GM12801 (cell line): ENCODE results near the gene RSRC2.

Source experiments
- TF ChIP-seq, protein P1 (sequence below): IDR thresholded peaks from one replicate; pipeline ENCODE4 v1.5.1; 2011; ENCODE audit warnings: control low read depth; ENCODE audit not compliant: insufficient read length; ENCODE audit errors: extremely low read depth

RSRC2 gene

DNA sequence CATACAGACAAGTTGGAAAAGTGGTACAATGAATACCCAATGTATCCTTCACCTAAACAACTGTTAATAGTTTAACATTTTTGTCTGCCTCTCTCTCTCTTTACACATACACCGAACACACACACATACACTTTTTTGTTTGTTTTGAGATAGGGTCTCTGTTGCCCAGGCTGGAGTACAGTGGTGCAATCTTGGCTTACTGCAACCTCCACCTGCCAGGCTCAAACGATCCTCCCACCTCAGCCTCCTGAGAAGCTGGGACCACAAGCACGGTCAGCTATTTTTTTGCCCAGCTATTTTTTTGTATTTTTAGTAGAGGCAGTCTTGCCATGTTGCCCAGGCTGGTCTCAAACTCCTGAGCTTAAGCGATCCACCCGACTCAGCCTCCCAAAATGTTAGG is 42.8 kb downstream of the RSRC2 start:
- TF ChIP-seq, protein P1, sequence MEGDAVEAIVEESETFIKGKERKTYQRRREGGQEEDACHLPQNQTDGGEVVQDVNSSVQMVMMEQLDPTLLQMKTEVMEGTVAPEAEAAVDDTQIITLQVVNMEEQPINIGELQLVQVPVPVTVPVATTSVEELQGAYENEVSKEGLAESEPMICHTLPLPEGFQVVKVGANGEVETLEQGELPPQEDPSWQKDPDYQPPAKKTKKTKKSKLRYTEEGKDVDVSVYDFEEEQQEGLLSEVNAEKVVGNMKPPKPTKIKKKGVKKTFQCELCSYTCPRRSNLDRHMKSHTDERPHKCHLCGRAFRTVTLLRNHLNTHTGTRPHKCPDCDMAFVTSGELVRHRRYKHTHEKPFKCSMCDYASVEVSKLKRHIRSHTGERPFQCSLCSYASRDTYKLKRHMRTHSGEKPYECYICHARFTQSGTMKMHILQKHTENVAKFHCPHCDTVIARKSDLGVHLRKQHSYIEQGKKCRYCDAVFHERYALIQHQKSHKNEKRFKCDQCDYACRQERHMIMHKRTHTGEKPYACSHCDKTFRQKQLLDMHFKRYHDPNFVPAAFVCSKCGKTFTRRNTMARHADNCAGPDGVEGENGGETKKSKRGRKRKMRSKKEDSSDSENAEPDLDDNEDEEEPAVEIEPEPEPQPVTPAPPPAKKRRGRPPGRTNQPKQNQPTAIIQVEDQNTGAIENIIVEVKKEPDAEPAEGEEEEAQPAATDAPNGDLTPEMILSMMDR = no peak

DNA sequence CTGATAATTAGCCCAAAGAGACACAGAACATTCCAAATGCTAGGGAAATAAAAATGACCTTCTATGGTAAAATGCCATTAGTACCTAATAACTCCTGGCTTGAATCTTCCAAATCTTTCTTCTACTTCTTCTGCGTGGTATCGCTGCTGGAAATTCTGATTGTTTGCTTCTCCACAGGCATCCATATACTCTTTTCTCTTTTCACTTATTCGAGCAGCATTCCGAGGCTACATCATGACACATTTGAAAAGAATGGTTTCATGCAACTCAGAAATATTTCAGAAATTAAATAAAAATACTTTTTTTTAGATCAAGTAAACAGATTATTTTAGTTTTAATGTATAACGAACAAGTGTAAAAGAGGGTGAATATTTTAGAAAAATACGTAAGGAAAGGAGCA is 44.9 kb downstream of the RSRC2 start:
- TF ChIP-seq, protein P1 = no peak

DNA sequence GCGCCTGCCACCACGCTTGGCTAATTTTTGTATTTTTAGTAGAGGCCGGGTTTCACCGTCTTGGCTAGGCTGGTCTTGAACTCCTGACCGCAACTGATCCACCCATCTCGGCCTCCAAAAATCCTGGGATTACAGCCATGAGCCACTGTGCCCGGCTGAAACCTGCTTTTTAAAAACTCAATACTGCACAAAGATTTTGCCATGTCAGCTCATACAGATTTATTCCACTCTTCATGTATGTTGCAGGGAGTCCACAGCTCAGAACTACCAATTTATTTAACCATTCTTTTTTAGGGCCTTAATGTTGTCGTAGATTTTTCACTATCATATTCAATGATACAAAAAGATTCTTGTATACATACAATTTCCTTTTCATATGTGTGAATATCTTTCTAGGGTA is 46.0 kb downstream of the RSRC2 start:
- TF ChIP-seq, protein P1 = no peak

DNA sequence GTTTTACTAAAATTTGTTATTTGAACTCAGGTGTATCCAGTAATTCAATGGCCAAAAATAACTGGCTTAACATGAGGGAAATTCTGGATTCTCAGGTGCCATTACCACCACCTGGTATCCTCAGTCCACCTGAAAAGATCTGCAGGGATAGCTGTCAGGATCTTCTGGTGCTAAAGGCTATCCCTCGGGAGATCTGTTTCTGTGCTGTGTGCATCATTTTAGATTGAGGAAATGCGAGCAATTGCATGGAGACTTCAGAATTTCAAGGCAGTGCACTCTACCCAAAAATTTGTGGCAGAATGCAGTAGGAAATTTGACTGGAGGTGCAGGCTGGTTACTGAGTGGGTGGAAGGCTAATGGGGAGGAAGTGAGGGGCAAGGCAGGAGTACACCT is 52.4 kb downstream of the RSRC2 start:
- TF ChIP-seq, protein P1 = no peak

DNA sequence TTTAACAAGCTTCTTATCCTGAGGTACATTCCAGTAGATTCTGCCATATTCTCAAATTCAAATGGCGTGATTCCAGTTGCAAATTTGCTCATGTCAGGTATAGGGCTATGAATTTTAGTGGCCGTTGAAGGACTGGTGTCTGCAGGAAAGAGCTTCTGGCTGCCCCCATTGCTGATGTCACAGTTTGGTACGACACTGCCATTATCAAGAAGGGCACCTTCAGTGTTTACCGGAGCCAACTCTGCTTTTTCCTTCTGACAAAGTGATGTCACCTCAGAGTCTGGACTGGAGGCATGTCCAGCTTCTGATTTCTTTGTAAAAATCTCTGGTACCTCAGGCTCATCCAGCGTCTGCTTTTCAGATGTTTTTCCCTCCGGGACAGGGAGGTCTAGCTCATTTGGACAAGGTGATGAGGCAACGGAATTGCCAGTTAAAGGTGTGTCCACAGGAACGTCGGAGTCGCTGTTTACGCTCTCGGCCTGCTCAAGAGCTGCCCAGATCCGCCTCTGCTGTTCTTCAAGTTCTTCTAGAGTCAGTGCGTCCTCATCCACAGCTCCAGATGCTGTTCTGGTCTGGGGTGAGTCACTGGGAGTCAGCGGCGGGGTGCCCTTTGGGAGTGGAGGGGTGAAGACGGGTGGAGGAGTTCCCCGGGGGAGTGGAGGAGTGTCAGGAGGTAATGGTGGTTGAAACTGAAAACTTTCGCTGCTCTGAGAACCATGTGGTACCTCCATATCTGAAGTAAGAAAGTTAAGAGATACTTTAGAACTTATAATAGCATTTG is 53.0 kb downstream of the RSRC2 start:
- TF ChIP-seq, protein P1 = no peak

DNA sequence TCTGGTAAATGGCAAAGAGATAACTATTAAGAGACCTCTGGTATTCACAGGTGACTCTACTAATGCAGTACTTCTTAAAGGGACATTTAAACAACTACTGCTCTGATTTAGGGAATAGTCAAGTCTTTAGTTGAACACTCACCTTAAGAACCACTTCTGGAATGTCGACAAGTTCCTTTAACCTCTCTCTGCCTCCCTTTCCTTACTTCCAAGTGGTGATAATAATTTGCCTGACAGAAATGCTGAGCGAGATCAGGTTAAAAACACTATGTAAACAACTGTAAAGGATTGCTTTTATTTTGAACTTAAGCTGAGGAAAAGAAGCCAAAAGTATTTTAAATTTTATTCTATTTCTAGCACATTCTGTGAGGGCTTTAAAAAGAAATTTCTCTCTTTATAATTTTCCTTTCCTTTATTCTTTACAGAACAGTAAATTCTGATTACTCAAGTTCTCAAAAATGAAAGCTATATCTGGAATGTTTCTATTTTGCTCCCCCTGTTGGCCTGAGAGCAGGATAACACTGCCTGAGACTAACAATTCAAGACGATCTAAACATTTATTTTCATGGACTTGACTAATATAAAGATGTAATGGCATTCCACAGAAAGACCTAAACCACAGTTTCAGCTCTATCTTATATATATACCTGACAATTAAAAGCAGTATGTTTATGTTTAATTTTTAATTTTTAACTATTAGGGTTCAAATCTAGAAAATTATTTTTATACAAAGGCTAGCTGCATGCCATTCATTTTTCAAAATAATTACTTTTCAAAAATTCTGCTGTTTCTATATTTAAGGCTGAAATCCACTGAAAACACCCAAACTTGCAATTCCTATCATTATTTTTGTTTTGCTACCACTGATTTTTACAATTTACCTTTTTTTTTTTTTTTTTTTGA is 55.2 kb downstream of the RSRC2 start:
- TF ChIP-seq, protein P1 = no peak

DNA sequence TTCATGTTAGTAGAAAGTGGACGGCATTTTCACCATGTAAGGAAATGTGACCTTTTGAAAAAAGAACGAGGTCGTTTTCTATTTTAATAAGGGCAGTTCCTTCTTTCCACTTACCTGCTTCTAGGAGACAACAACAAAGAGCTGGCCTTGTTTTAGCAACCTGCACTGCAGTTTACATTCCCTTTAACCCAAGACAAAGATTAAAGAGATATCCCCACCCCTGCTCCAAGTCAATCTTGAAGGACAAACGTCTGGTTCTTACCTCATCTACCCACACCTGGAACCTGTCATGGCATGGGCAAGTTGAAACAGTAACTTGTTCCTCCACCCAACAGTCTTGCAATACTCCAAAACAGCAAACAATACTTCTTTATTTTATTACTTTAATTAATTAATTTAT is 58.8 kb downstream of the RSRC2 start:
- TF ChIP-seq, protein P1 = no peak
